K562 (cell line): ENCODE data around the gene UBE2D2. TPM values are rescaled to one million over a fixed set of nuclear protein-coding genes. Genes with fewer than 3 reads are reported as not detected.

Experiments used
- CCNT2 ChIP-seq: IDR thresholded peaks from 2 replicates; pipeline ENCODE4 v1.6.1; 2011; ENCODE audit warnings: borderline replicate concordance, low read depth, mild to moderate bottlenecking, moderate library complexity, mixed read lengths, low read length; ENCODE audit not compliant: insufficient read length; ENCODE audit errors: extremely low read depth
- FOS ChIP-seq: IDR thresholded peaks from 3 replicates; pipeline ENCODE4 v1.6.1; 2011; ENCODE audit not compliant: insufficient read length; ENCODE audit errors: extremely low read depth
- HMGXB4 ChIP-seq: sonication (generic); formaldehyde crosslinking; IDR thresholded peaks from 2 replicates; pipeline ENCODE4 v1.8.1; 2023; ENCODE audit warnings: mild to moderate bottlenecking, missing genetic modification reagents
- NFIC ChIP-seq: fragments of 450-650 bp; IDR thresholded peaks from 2 replicates; pipeline ENCODE4 v1.6.1; 2017; ENCODE audit warnings: mild to moderate bottlenecking, inconsistent platforms
- SMAD4 ChIP-seq: fragments of 250-450 bp; sonication (Bioruptor Pico); conservative IDR thresholded peaks from 2 replicates; pipeline ENCODE4 v1.8.0; 2021; ENCODE audit warnings: inconsistent platforms, mild to moderate bottlenecking, moderate library complexity
- ZNF518B ChIP-seq: fragments of 250-450 bp; sonication (Bioruptor Pico); IDR thresholded peaks from 2 replicates; pipeline ENCODE4 v1.5.0; 2021; ENCODE audit warnings: mild to moderate bottlenecking, moderate library complexity
- polyA plus RNA-seq, 8 experiments: library from polyadenylated mRNA; depleted of rRNA in 4 of 8; stranded (reverse) in 5 of 8; unstranded in 3 of 8; fragments of >200 nt; fragmentation: Nextera tagmentation in 2 of 8; fragmentation: Illumina TruSeq in 1 of 8; extraction: Ambion mirVana in 2 of 8; extraction: Trizol in 1 of 8; gene quantifications; 2 replicates each; pipeline versions ENCODE4 v1.2.1 to v1.2.3, GENCODE V29; 2011 to 2014; ENCODE audit warnings: inconsistent platforms in 1 of 8, missing spikeins in 1 of 8
- total RNA-seq, 7 experiments: library from RNA; depleted of rRNA in 6 of 7; stranded (reverse); fragments of >200 nt in 6 of 7; fragmentation: Illumina TruSeq in 2 of 7; extraction: Trizol in 2 of 7; gene quantifications; 2 replicates each; pipeline versions ENCODE4 v1.2.1 to v1.2.3, GENCODE V29; 2011 to 2021; ENCODE audit warnings: low replicate concordance in 1 of 7
- TF ChIP-seq, protein P1 (sequence below), 2 experiments: fragments of 450-650 bp in 1 of 2; sonication (generic) in 1 of 2; formaldehyde crosslinking in 1 of 2; IDR thresholded peaks; 2 replicates each; pipeline versions ENCODE4 v1.7.1 to v1.9.0; 2016 to 2022; ENCODE audit warnings: inconsistent platforms in 1 of 2, mild to moderate bottlenecking in 1 of 2, missing genetic modification reagents in 1 of 2
- TF ChIP-seq, protein P2 (sequence below): fragments of 200-800 bp; sonication (Bioruptor generic); IDR thresholded peaks from 2 replicates; pipeline ENCODE4 v1.6.1; 2017; ENCODE audit warnings: missing genetic modification characterization, missing compliant biosample characterization

Gene UBE2D2
- total and polyA plus RNA-seq, 9 of the 15 experiments (the other 6 are each of a cell fraction or from before 2014, with no cell fraction given) = 53.6 to 198 (median 122) TPM

DNA sequence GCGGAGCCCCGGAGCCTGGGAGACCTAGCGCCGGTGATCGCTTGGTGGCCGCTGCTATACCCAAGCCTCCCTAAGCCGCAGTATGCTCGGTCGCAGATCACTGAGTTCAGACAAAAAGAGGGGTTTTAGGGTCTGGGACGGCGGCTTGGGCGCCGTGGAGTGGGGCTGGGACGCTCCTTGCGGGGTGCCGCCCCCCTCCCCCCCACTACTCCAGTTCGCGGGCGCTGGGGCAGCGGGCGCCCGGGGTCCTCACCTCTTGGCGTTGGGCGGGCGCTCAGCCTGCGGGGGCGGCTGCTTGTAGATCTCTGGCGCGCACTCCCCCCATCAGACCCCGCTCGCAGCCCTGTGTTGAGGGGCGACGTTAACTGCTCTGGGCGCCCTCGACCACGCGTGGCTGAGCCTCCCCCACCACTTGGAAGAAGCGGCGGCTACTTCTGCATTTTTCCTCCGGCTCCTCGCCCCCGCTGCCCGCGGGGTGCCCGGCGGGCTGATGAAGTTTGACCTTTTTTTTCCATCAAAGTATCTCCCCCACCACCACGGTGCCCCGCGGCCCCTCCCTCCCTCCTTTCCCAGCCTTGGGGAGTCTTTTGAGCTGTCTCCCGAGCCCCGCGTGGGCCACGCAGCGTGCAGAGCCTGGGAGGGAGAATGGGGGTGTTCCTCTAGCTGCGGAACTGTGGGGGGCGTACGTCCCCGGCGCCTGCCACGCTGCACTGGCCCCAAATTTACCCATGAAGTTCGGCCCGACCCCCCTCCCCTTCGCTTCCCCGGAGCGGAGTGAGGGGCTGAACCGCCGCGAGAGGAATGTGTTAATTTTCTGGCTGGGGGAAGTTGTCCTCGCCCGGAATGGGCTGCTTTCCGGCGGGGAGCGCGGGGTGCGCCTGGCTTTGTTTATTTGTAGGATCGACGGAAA lies 88.2 kb downstream of the UBE2D2 start (continued):
- TF ChIP-seq, protein P1, sequence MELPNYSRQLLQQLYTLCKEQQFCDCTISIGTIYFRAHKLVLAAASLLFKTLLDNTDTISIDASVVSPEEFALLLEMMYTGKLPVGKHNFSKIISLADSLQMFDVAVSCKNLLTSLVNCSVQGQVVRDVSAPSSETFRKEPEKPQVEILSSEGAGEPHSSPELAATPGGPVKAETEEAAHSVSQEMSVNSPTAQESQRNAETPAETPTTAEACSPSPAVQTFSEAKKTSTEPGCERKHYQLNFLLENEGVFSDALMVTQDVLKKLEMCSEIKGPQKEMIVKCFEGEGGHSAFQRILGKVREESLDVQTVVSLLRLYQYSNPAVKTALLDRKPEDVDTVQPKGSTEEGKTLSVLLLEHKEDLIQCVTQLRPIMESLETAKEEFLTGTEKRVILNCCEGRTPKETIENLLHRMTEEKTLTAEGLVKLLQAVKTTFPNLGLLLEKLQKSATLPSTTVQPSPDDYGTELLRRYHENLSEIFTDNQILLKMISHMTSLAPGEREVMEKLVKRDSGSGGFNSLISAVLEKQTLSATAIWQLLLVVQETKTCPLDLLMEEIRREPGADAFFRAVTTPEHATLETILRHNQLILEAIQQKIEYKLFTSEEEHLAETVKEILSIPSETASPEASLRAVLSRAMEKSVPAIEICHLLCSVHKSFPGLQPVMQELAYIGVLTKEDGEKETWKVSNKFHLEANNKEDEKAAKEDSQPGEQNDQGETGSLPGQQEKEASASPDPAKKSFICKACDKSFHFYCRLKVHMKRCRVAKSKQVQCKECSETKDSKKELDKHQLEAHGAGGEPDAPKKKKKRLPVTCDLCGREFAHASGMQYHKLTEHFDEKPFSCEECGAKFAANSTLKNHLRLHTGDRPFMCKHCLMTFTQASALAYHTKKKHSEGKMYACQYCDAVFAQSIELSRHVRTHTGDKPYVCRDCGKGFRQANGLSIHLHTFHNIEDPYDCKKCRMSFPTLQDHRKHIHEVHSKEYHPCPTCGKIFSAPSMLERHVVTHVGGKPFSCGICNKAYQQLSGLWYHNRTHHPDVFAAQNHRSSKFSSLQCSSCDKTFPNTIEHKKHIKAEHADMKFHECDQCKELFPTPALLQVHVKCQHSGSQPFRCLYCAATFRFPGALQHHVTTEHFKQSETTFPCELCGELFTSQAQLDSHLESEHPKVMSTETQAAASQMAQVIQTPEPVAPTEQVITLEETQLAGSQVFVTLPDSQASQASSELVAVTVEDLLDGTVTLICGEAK (IDR thresholded peaks at IDR 0.05) = 0 out of 2 replicates have a peak, but pooled peaks have one; percentile 9
- TF ChIP-seq, protein P1 (CRISPR knock-in tag; IDR thresholded peaks at IDR 0.05) = no peak
- TF ChIP-seq ZNF518B (CRISPR knock-in tag) = no peak
- TF ChIP-seq CCNT2 = no peak
- 0 out of 2 replicates have a peak, but pooled peaks have one; percentile 4 for TF ChIP-seq NFIC
- TF ChIP-seq SMAD4 (CRISPR knock-in tag) = peak; percentile 26; the same call in 1 of the 2 replicates
- peak; percentile 16; the same call in 1 of the 2 replicates for TF ChIP-seq HMGXB4 (CRISPR knock-in tag)
- no peak for TF ChIP-seq FOS
- TF ChIP-seq, protein P2, sequence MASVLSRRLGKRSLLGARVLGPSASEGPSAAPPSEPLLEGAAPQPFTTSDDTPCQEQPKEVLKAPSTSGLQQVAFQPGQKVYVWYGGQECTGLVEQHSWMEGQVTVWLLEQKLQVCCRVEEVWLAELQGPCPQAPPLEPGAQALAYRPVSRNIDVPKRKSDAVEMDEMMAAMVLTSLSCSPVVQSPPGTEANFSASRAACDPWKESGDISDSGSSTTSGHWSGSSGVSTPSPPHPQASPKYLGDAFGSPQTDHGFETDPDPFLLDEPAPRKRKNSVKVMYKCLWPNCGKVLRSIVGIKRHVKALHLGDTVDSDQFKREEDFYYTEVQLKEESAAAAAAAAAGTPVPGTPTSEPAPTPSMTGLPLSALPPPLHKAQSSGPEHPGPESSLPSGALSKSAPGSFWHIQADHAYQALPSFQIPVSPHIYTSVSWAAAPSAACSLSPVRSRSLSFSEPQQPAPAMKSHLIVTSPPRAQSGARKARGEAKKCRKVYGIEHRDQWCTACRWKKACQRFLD (CRISPR knock-in tag) = 0 out of 2 replicates have a peak, but pooled peaks have one; percentile 24
